Measurements from ENCODE around the gene JUNB.

GRCh38 chr19:12792853-12793289 is 1.6 kb downstream of the JUNB start:
- TF ChIP-seq CTCF (IDR thresholded peaks at IDR 0.05) (no peak), POLR2A (IDR thresholded peaks at IDR 0.05) (no peak)

All from heart left ventricle (tissue), 13 donors.